Esophagus muscularis mucosa (tissue), 4 donors: ENCODE results near the gene FPR1. TPM values are rescaled to one million over a fixed set of nuclear protein-coding genes. Genes with fewer than 3 reads are reported as not detected.

Experiments
- DNase-seq: peaks from one replicate; pipeline ENCODE4 v3.0.0-alpha.2; 2017; ENCODE audit errors: extremely low spot score
- H3K27ac ChIP-seq, 4 donors: fragments of 200-600 bp; sonication (generic); replicated peaks in 1 of 4; 1 replicate in 3 of 4; 2 replicates in 1 of 4; pipeline ENCODE4 v1.5.1; 2016 to 2019; ENCODE audit warnings: mild to moderate bottlenecking in 1 of 4
- H3K27me3 ChIP-seq, 4 donors: fragments of 200-600 bp; sonication (generic); one replicate each; pipeline versions ENCODE4 v1.5.1 to v1.6.0; 2016 to 2019
- H3K36me3 ChIP-seq, 4 donors: fragments of 200-600 bp; sonication (generic); one replicate each; pipeline ENCODE4 v1.5.1; 2016 to 2019
- H3K4me1 ChIP-seq, 4 donors: fragments of 200-600 bp; sonication (generic); one replicate each; pipeline ENCODE4 v1.5.1; 2016 to 2019
- H3K4me3 ChIP-seq, 4 donors: fragments of 200-600 bp; sonication (generic); 1 replicate in 2 of 4; 2 replicates in 2 of 4; pipeline ENCODE4 v1.5.1; 2016 to 2019; ENCODE audit warnings: mild to moderate bottlenecking in 4 of 4, moderate library complexity in 1 of 4
- H3K9me3 ChIP-seq, 4 donors: fragments of 200-600 bp; sonication (generic); 1 replicate in 3 of 4; 2 replicates in 1 of 4; pipeline ENCODE4 v1.5.1; 2016 to 2019
- EP300 ChIP-seq: sonication (generic); formaldehyde crosslinking; IDR thresholded peaks from one replicate; pipeline ENCODE4 v1.6.1; 2017; ENCODE audit warnings: antibody characterized with exemption
- POLR2A ChIP-seq: fragments of 450-650 bp; IDR thresholded peaks from one replicate; pipeline ENCODE4 v1.6.1; 2017; ENCODE audit warnings: antibody characterized with exemption, moderate library complexity, mild to moderate bottlenecking, low read depth
- POLR2AphosphoS5 ChIP-seq, 2 donors: sonication (generic); formaldehyde crosslinking; IDR thresholded peaks; one replicate each; pipeline ENCODE4 v1.6.1; 2017; ENCODE audit warnings: antibody characterized with exemption in 2 of 2
- WGBS: methylation state at CpG from one replicate; pipeline ENCODE4 v1.1.5; 2018; 5-methylcytosine and 5-hydroxymethylcytosine counted together
- intact Hi-C: fragments of 100-400 bp; cut with DNase I; formaldehyde crosslinking; loops from one replicate; pipeline ENCODE4 v1.15.1; 2023
- total RNA-seq, 4 donors: library from RNA; depleted of rRNA; stranded (reverse); fragments of >200 nt; gene quantifications; one replicate each; pipeline versions ENCODE4 v1.1.0 to v1.2.1, GENCODE V29; 2016
- TF ChIP-seq, protein P1 (sequence below), 3 experiments: fragments of 200-600 bp in 2 of 3; fragments of 450-650 bp in 1 of 3; sonication (generic) in 2 of 3; IDR thresholded peaks; one replicate each; pipeline ENCODE4 v1.5.1; 2017 to 2019; ENCODE audit warnings: antibody characterized with exemption in 3 of 3, mild to moderate bottlenecking in 2 of 3, moderate library complexity in 1 of 3

The FPR1 gene
- total RNA-seq, 4 donors from 2014 or later = 3.7 to 38.9 (median 7.7) TPM

DNA sequence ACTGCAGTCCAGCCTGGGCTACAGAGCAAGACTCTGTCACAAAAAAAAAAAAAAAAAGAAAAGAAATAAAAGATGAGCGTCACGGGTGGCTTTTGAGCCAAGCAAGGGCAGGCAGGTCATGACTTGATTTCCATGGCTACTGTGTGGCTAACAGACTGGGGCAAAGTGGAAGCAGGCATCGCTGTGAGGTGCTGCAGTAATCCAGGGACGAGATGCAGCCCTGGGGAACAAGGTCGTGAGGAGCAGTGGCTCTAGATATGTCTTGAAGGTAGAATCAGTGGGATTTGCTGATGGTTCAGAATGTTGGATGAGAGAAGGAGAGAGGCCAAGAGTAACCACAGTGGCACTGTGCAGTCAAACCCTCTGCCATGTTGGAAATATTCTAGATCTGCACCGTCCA lies 42.1 kb downstream of the FPR1 start:
- Histone ChIP-seq H3K27me3 (no peaks in the 10 kb centered on the region), H3K9me3 (no peaks in the 10 kb centered on the region), H3K27ac (no peak overlapping the region), H3K4me3 (no peak overlapping the region), H3K36me3 (peaks cover 14 to 28% (median 22%) of the 10 kb centered on the region in 4 donors), H3K4me1 (peaks cover 10 to 18% (median 14%) of the 10 kb centered on the region in 4 donors)
- no peak for DNase-seq
- whole genome bisulfite sequencing = 76% methylated on average over 6 of the region's 6 CpGs
- intact Hi-C loops = loop anchor here (10.0 kb wide), 1 partner anchor 345 kb away; the partner anchor contains the start of genes CLDND2 and ETFB
- TF ChIP-seq, protein P1, sequence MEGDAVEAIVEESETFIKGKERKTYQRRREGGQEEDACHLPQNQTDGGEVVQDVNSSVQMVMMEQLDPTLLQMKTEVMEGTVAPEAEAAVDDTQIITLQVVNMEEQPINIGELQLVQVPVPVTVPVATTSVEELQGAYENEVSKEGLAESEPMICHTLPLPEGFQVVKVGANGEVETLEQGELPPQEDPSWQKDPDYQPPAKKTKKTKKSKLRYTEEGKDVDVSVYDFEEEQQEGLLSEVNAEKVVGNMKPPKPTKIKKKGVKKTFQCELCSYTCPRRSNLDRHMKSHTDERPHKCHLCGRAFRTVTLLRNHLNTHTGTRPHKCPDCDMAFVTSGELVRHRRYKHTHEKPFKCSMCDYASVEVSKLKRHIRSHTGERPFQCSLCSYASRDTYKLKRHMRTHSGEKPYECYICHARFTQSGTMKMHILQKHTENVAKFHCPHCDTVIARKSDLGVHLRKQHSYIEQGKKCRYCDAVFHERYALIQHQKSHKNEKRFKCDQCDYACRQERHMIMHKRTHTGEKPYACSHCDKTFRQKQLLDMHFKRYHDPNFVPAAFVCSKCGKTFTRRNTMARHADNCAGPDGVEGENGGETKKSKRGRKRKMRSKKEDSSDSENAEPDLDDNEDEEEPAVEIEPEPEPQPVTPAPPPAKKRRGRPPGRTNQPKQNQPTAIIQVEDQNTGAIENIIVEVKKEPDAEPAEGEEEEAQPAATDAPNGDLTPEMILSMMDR (IDR thresholded peaks at IDR 0.05) = no peak
- peak in 1 of 2 donors; percentile 22 for TF ChIP-seq POLR2AphosphoS5 (IDR thresholded peaks at IDR 0.05)

DNA sequence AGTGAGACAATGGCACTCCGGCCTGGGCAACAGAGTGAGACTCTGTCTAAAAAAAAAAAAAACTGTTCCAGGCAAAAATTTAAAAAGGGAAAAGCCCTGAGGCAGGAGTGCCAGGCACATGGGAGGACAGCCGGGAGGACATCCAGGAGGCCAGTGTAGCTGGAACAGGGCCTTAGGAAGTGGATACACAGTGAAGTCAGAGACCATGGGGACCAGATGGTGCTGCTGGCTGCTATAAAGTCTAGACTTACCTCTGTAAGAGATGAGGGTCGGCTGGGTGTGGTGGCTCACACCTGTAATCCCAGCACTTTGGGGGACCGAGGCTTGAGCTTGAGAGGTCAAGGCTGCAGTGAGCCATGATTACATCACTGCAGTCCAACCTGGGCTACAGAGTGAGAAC lies 42.9 kb downstream of the FPR1 start:
- intact Hi-C loops = loop anchor here (10.0 kb wide), 1 partner anchor 344 kb away; the partner anchor contains the start of genes CLDND2 and ETFB

DNA sequence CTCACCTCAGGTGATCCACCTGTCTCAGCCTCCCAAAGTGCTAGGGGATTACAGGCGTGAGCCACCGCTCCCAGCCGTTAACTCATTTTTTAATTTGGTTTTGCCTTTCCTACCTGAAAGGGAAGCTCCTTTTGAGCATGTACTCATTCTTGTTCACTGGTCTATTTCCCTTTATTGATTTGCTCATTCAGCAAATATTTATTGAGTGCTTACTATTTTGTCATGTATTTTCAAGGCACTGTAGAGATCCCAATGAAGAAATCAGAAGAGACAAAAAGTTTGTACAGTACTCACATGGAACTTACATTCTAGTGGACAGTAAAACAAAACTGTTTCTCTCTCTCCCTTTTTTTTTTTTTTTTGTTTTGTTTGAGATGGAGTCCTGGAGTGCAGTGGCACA lies 44.8 kb downstream of the FPR1 start:
- DNase-seq = no peak
- intact Hi-C loops = loop anchor here (10.0 kb wide), 1 partner anchor 342 kb away; the partner anchor contains the start of genes CLDND2 and ETFB
- Histone ChIP-seq H3K36me3 (peaks cover 16 to 30% (median 22%) of the 10 kb centered on the region in 4 donors), H3K27me3 (no peaks in the 10 kb centered on the region), H3K9me3 (no peaks in the 10 kb centered on the region), H3K27ac (no peak overlapping the region), H3K4me1 (peaks cover 31 to 43% (median 37%) of the 10 kb centered on the region in 4 donors), H3K4me3 (no peak overlapping the region)
- no peak for TF ChIP-seq POLR2AphosphoS5 (IDR thresholded peaks at IDR 0.05)
- TF ChIP-seq, protein P1 (IDR thresholded peaks at IDR 0.05) = no peak
- TF ChIP-seq POLR2A = no peak
- TF ChIP-seq EP300 = no peak
- 100% methylated on average over 3 of the region's 3 CpGs for WGBS

More for the DNA sequence above, 42.9 kb downstream of the FPR1 start:
- Histone ChIP-seq H3K9me3 (no peaks in the 10 kb centered on the region), H3K36me3 (peaks cover 14 to 28% (median 22%) of the 10 kb centered on the region in 4 donors), H3K4me1 (peaks cover 13 to 24% (median 18%) of the 10 kb centered on the region in 4 donors), H3K27me3 (no peaks in the 10 kb centered on the region), H3K27ac (no peak overlapping the region), H3K4me3 (no peak overlapping the region)
- WGBS = 85% methylated on average over 4 of the region's 4 CpGs
- DNase-seq = no peak
- TF ChIP-seq POLR2A (no peak), EP300 (no peak), POLR2AphosphoS5 (IDR thresholded peaks at IDR 0.05) (no peak)
- TF ChIP-seq, protein P1 (IDR thresholded peaks at IDR 0.05) = no peak

DNA sequence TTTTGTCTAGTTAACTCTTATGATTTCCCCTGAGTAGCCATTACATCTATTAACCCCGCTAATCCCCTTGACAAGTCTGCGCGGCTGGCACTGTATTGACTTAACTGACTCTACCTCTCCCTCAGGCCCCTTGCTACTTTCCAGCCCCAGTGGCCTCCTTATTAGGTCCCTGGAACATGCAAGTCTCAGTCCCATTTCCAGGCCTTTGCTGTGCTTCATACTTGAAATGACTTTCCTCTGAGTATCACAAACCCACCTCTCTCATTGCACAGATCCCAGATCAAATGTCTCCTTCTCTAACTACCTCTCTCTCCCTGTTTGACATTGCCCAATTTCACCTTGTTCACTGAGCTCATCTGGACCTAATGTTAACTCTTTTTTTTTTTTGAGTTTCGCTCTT lies 45.4 kb downstream of the FPR1 start:
- intact Hi-C loops = loop anchor here (10.0 kb wide), 1 partner anchor 341 kb away; the partner anchor contains the start of genes CLDND2 and ETFB
- TF ChIP-seq EP300 (no peak), POLR2A (no peak)
- H3K4me3 ChIP-seq = no peak overlapping the region
- peaks cover 16 to 36% (median 25%) of the 10 kb centered on the region in 4 donors for H3K36me3 ChIP-seq
- H3K9me3 ChIP-seq = no peaks in the 10 kb centered on the region
- peak overlapping the region in 1 of 4 donors; percentile 94 for H3K27ac ChIP-seq
- H3K27me3 ChIP-seq = no peaks in the 10 kb centered on the region
- no peak for DNase-seq
- 96% methylated on average over 4 of the region's 4 CpGs for WGBS
- peaks cover 34 to 46% (median 41%) of the 10 kb centered on the region in 4 donors for H3K4me1 ChIP-seq

DNA sequence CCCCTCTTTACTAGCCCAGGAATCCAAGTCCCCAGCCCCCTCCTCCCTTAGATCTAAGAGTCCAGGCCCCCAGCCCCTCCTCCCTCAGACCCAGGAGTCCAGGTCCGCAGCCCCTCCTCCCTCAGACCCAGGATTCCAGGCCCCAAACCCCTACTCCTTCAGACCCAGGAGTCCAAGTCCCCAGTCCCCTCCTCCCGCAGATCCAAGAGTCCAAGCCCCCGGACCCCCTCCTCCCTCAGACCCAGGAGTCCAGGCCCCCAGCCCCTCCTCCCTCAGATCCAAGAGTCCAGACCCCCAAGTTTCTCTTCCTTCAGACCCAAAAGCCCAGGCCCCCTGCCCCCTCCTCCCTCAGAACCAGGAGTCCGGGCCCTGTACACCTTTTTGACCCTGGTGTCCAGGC lies 47.1 kb downstream of the FPR1 start:
- no peaks in the 10 kb centered on the region for H3K27me3 ChIP-seq
- no peak for TF ChIP-seq POLR2AphosphoS5 (IDR thresholded peaks at IDR 0.05)
- no peak for TF ChIP-seq POLR2A
- TF ChIP-seq, protein P1 (IDR thresholded peaks at IDR 0.05) = no peak
- no peak for TF ChIP-seq EP300
- intact Hi-C loops = loop anchor here (10.0 kb wide), 1 partner anchor 340 kb away; the partner anchor contains the start of genes CLDND2 and ETFB
- peak overlapping the region; percentile 88 to 94 (median 92) for H3K27ac ChIP-seq
- DNase-seq = no peak
- peaks cover 34 to 47% (median 41%) of the 10 kb centered on the region in 4 donors for H3K4me1 ChIP-seq
- no peaks in the 10 kb centered on the region for H3K9me3 ChIP-seq
- WGBS = 55% methylated on average over 4 of the region's 4 CpGs
- peak overlapping the region; percentile 62 to 72 (median 66) for H3K4me3 ChIP-seq
- H3K36me3 ChIP-seq = peaks cover 16 to 53% (median 32%) of the 10 kb centered on the region in 4 donors
